ENCODE measurements around the gene SLC25A24.
"Not testable (repeated sequence)": the region's sequence is repeated elsewhere in the genome, so short reads cannot be mapped to it uniquely, and the experiment has no call there.

The SLC25A24 gene

GRCh38 chr1:108188801-108189200 is 11.3 kb downstream of the SLC25A24 start:
- in situ Hi-C loops (cut with MboI; ENCODE audit: low pct_unique_long_range_greater_than_20kb, low sequenced_read_pairs, unreplicated experiment) = no loop called here
- no peak for TF ChIP-seq CTCF (IDR thresholded peaks at IDR 0.05; ENCODE audit: extremely low read depth, insufficient read depth, missing control alignments)
- DNase-seq (ENCODE audit: low spot score) = no peak

- no peak for DNase-seq (ENCODE audit: low spot score)
- in situ Hi-C loops (cut with MboI; ENCODE audit: low pct_unique_long_range_greater_than_20kb, low sequenced_read_pairs, unreplicated experiment) = no loop called here
- no peak for TF ChIP-seq CTCF (IDR thresholded peaks at IDR 0.05; ENCODE audit: extremely low read depth, insufficient read depth, missing control alignments)
Observed at GRCh38 chr1:108182959-108183700, 17.0 kb downstream of the SLC25A24 start.

GRCh38 chr1:108179018-108179417 is 21.1 kb downstream of the SLC25A24 start:
- TF ChIP-seq CTCF (IDR thresholded peaks at IDR 0.05; ENCODE audit: extremely low read depth, insufficient read depth, missing control alignments) = no peak
- in situ Hi-C loops (cut with MboI; ENCODE audit: low pct_unique_long_range_greater_than_20kb, low sequenced_read_pairs, unreplicated experiment) = no loop called here
- DNase-seq (ENCODE audit: low spot score) = no peak

- in situ Hi-C loops (cut with MboI; ENCODE audit: low pct_unique_long_range_greater_than_20kb, low sequenced_read_pairs, unreplicated experiment); DNase-seq (ENCODE audit: low spot score): not testable (repeated sequence)
Observed at GRCh38 chr1:108162409-108162808, 37.7 kb downstream of the SLC25A24 start.

- in situ Hi-C loops (cut with MboI; ENCODE audit: low pct_unique_long_range_greater_than_20kb, low sequenced_read_pairs, unreplicated experiment); DNase-seq (ENCODE audit: low spot score): not testable (repeated sequence)
Observed at GRCh38 chr1:108159951-108160350, 40.2 kb downstream of the SLC25A24 start.

GRCh38 chr1:108158893-108159453 is 41.2 kb downstream of the SLC25A24 start:
- DNase-seq (ENCODE audit: low spot score) = no peak
- in situ Hi-C loops (cut with MboI; ENCODE audit: low pct_unique_long_range_greater_than_20kb, low sequenced_read_pairs, unreplicated experiment) = no loop called here
- TF ChIP-seq CTCF (IDR thresholded peaks at IDR 0.05; ENCODE audit: extremely low read depth, insufficient read depth, missing control alignments) = no peak

- TF ChIP-seq CTCF (IDR thresholded peaks at IDR 0.05; ENCODE audit: extremely low read depth, insufficient read depth, missing control alignments) = no peak
- DNase-seq (ENCODE audit: low spot score) = no peak
- in situ Hi-C loops (cut with MboI; ENCODE audit: low pct_unique_long_range_greater_than_20kb, low sequenced_read_pairs, unreplicated experiment) = no loop called here
Observed at GRCh38 chr1:108154314-108154713, 45.8 kb downstream of the SLC25A24 start.

All from GM13977 (cell line).